GM12874 (cell line): ENCODE data around the gene C3orf49.

ENCODE experiments used
- TF ChIP-seq, protein P1 (sequence below): IDR thresholded peaks from 2 replicates; pipeline ENCODE4 v1.5.1; 2011; ENCODE audit warnings: low read depth, mild to moderate bottlenecking, control low read depth, low read length, moderate library complexity; ENCODE audit not compliant: insufficient read depth

Gene C3orf49

GRCh38 chr3:63819151-63819398 is at the start of gene C3orf49:
C3orf49 (plus strand) TSS chr3:63819299; CDS start chr3:63819472, 173 bp downstream.
- TF ChIP-seq, protein P1, sequence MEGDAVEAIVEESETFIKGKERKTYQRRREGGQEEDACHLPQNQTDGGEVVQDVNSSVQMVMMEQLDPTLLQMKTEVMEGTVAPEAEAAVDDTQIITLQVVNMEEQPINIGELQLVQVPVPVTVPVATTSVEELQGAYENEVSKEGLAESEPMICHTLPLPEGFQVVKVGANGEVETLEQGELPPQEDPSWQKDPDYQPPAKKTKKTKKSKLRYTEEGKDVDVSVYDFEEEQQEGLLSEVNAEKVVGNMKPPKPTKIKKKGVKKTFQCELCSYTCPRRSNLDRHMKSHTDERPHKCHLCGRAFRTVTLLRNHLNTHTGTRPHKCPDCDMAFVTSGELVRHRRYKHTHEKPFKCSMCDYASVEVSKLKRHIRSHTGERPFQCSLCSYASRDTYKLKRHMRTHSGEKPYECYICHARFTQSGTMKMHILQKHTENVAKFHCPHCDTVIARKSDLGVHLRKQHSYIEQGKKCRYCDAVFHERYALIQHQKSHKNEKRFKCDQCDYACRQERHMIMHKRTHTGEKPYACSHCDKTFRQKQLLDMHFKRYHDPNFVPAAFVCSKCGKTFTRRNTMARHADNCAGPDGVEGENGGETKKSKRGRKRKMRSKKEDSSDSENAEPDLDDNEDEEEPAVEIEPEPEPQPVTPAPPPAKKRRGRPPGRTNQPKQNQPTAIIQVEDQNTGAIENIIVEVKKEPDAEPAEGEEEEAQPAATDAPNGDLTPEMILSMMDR, result no peak

- TF ChIP-seq, protein P1, result no peak
These were observed 44.3 kb upstream of the C3orf49 start for GRCh38 chr3:63774781-63775180.

- TF ChIP-seq, protein P1, result no peak
These were observed 39.9 kb upstream of the C3orf49 start for GRCh38 chr3:63779227-63779626.

DNA sequence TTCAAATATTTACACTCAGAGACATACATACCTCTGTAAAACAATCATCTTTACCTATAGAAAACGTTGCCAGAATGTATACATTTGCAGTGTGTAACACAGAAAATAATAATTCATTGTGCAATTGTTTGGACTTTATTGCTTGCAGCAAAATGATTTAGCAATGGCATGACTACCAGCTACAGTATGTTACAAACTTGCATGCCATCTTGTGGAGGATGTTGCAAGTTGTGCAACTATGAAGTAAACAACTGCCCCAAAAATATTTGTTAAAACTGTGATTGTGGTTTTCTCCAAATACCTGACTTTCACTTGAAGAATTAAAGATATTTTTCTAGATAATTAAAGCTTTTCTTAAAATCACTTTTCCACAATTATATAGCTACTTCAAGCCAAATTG is 27.1 kb upstream of the C3orf49 start:
- TF ChIP-seq, protein P1, result peak; percentile 9; the same call in 1 of the 2 replicates

- TF ChIP-seq, protein P1, result no peak
These were observed 23.7 kb upstream of the C3orf49 start for GRCh38 chr3:63795438-63795837.

- TF ChIP-seq, protein P1, result no peak
These were observed 20.6 kb upstream of the C3orf49 start for GRCh38 chr3:63798544-63798943.

- TF ChIP-seq, protein P1, result no peak
These were observed 20.1 kb upstream of the C3orf49 start for GRCh38 chr3:63798949-63799348.

DNA sequence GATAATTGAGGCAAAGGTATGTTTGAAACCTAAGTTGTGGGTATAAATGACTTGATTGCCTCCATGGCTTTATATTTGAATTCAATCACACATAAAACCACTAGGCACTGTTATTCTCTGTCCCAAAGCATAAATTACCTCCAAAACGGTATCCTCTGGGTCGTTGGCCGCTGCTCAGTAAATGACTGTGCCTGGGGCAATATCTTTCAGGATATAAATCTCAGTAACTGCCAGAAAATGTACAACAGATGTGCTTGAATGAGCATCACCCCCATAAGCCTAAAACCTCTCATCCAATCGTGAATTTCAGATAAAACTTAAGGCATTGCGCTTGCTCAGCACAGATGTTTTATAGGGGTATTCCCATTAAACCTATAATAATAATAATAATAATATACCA is 19.0 kb upstream of the C3orf49 start:
- TF ChIP-seq, protein P1, result no peak
